Activated naive CD4-positive, alpha-beta T cell treated with anti-CD3 and anti-CD28 coated beads, Interleukin-2, amount 50 U/mL, for 24 hours (primary cell): ENCODE data around the gene RXRA.
A peak's percentile ranks its signal among the peaks of the same experiment; 100 is the strongest.

ENCODE experiments used
- H3K27ac Mint-ChIP-seq: one replicate; pipeline ENCODE4 v1.8.0; 2021; ENCODE audit warnings: mild to moderate bottlenecking, mixed read lengths
- H3K27me3 Mint-ChIP-seq: one replicate; pipeline ENCODE4 v1.8.0; 2021; ENCODE audit warnings: mixed read lengths
- H3K36me3 Mint-ChIP-seq: one replicate; pipeline ENCODE4 v1.8.0; 2021; ENCODE audit warnings: mixed read lengths
- H3K4me1 Mint-ChIP-seq: one replicate; pipeline ENCODE4 v1.8.0; 2021; ENCODE audit warnings: mixed read lengths
- H3K4me3 Mint-ChIP-seq: one replicate; pipeline ENCODE4 v1.8.0; 2021; ENCODE audit warnings: mild to moderate bottlenecking, mixed read lengths
- H3K9me3 Mint-ChIP-seq: one replicate; pipeline ENCODE4 v1.8.0; 2021; ENCODE audit warnings: mixed read lengths

The RXRA gene

GRCh38 chr9:134455934-134456755 is 129.9 kb downstream of the RXRA start:
- H3K9me3 Mint-ChIP-seq = no peaks in the 10 kb centered on the region
- peaks cover 10% of the 10 kb centered on the region for H3K4me1 Mint-ChIP-seq
- H3K27ac Mint-ChIP-seq = peak overlapping the region; percentile 97
- no peaks in the 10 kb centered on the region for H3K27me3 Mint-ChIP-seq
- peak overlapping the region; percentile 85 for H3K4me3 Mint-ChIP-seq
- H3K36me3 Mint-ChIP-seq = no peaks in the 10 kb centered on the region

- Mint-ChIP-seq H3K27me3 (no peaks in the 10 kb centered on the region), H3K9me3 (no peaks in the 10 kb centered on the region), H3K4me3 (peak overlapping the region; percentile 85), H3K4me1 (peaks cover 10% of the 10 kb centered on the region), H3K36me3 (no peaks in the 10 kb centered on the region), H3K27ac (peak overlapping the region; percentile 97)
Observed at GRCh38 chr9:134456756-134457305, 130.6 kb downstream of the RXRA start.

GRCh38 chr9:134457321-134458206 is 131.3 kb downstream of the RXRA start:
- no peaks in the 10 kb centered on the region for H3K9me3 Mint-ChIP-seq
- H3K4me1 Mint-ChIP-seq = peaks cover 10% of the 10 kb centered on the region
- no peaks in the 10 kb centered on the region for H3K27me3 Mint-ChIP-seq
- H3K4me3 Mint-ChIP-seq = no peak overlapping the region
- H3K36me3 Mint-ChIP-seq = no peaks in the 10 kb centered on the region
- peak overlapping the region; percentile 97 for H3K27ac Mint-ChIP-seq

GRCh38 chr9:134458207-134459108 is 132.2 kb downstream of the RXRA start:
- H3K36me3 Mint-ChIP-seq = no peaks in the 10 kb centered on the region
- peaks cover 10% of the 10 kb centered on the region for H3K4me1 Mint-ChIP-seq
- no peaks in the 10 kb centered on the region for H3K27me3 Mint-ChIP-seq
- no peak overlapping the region for H3K4me3 Mint-ChIP-seq
- no peak overlapping the region for H3K27ac Mint-ChIP-seq
- H3K9me3 Mint-ChIP-seq = no peaks in the 10 kb centered on the region

GRCh38 chr9:134459164-134459563 is 132.9 kb downstream of the RXRA start:
- no peaks in the 10 kb centered on the region for H3K36me3 Mint-ChIP-seq
- no peak overlapping the region for H3K4me3 Mint-ChIP-seq
- peaks cover 10% of the 10 kb centered on the region for H3K4me1 Mint-ChIP-seq
- H3K27me3 Mint-ChIP-seq = no peaks in the 10 kb centered on the region
- no peaks in the 10 kb centered on the region for H3K9me3 Mint-ChIP-seq
- no peak overlapping the region for H3K27ac Mint-ChIP-seq

GRCh38 chr9:134459573-134459972 is 133.3 kb downstream of the RXRA start:
- no peaks in the 10 kb centered on the region for H3K36me3 Mint-ChIP-seq
- H3K4me3 Mint-ChIP-seq = no peak overlapping the region
- H3K27ac Mint-ChIP-seq = no peak overlapping the region
- H3K27me3 Mint-ChIP-seq = no peaks in the 10 kb centered on the region
- H3K9me3 Mint-ChIP-seq = no peaks in the 10 kb centered on the region
- H3K4me1 Mint-ChIP-seq = peaks cover 10% of the 10 kb centered on the region

GRCh38 chr9:134460206-134460605 is 134.0 kb downstream of the RXRA start:
- H3K27ac Mint-ChIP-seq = no peak overlapping the region
- no peak overlapping the region for H3K4me3 Mint-ChIP-seq
- no peaks in the 10 kb centered on the region for H3K9me3 Mint-ChIP-seq
- H3K4me1 Mint-ChIP-seq = peaks cover 10% of the 10 kb centered on the region
- no peaks in the 10 kb centered on the region for H3K27me3 Mint-ChIP-seq
- H3K36me3 Mint-ChIP-seq = no peaks in the 10 kb centered on the region

GRCh38 chr9:134460896-134461295 is 134.6 kb downstream of the RXRA start:
- Mint-ChIP-seq H3K36me3 (no peaks in the 10 kb centered on the region), H3K9me3 (no peaks in the 10 kb centered on the region), H3K4me1 (peaks cover 7% of the 10 kb centered on the region), H3K4me3 (no peak overlapping the region), H3K27ac (no peak overlapping the region), H3K27me3 (no peaks in the 10 kb centered on the region)

GRCh38 chr9:134461426-134461982 is 135.2 kb downstream of the RXRA start:
- no peak overlapping the region for H3K4me3 Mint-ChIP-seq
- H3K9me3 Mint-ChIP-seq = no peaks in the 10 kb centered on the region
- peaks cover 2% of the 10 kb centered on the region for H3K4me1 Mint-ChIP-seq

GRCh38 chr9:134462318-134462717 is 136.1 kb downstream of the RXRA start:
- H3K27ac Mint-ChIP-seq = no peak overlapping the region
- no peak overlapping the region for H3K4me3 Mint-ChIP-seq
- no peaks in the 10 kb centered on the region for H3K4me1 Mint-ChIP-seq
- H3K36me3 Mint-ChIP-seq = no peaks in the 10 kb centered on the region
- no peaks in the 10 kb centered on the region for H3K27me3 Mint-ChIP-seq
- no peaks in the 10 kb centered on the region for H3K9me3 Mint-ChIP-seq

More at GRCh38 chr9:134461426-134461982, 135.2 kb downstream of the RXRA start:
- no peak overlapping the region for H3K27ac Mint-ChIP-seq
- no peaks in the 10 kb centered on the region for H3K27me3 Mint-ChIP-seq
- H3K36me3 Mint-ChIP-seq = no peaks in the 10 kb centered on the region

- H3K4me1 Mint-ChIP-seq = no peaks in the 10 kb centered on the region
Observed at GRCh38 chr9:134463280-134463679, 137.0 kb downstream of the RXRA start.

GRCh38 chr9:134466869-134467616 is 140.8 kb downstream of the RXRA start:
- Mint-ChIP-seq H3K36me3 (no peaks in the 10 kb centered on the region), H3K27me3 (no peaks in the 10 kb centered on the region), H3K4me1 (no peaks in the 10 kb centered on the region), H3K9me3 (no peaks in the 10 kb centered on the region), H3K27ac (no peak overlapping the region), H3K4me3 (no peak overlapping the region)

More at GRCh38 chr9:134463280-134463679, 137.0 kb downstream of the RXRA start:
- H3K4me3 Mint-ChIP-seq = no peak overlapping the region
- H3K27me3 Mint-ChIP-seq = no peaks in the 10 kb centered on the region
- H3K27ac Mint-ChIP-seq = no peak overlapping the region
- no peaks in the 10 kb centered on the region for H3K36me3 Mint-ChIP-seq
- no peaks in the 10 kb centered on the region for H3K9me3 Mint-ChIP-seq

- Mint-ChIP-seq H3K4me1 (no peaks in the 10 kb centered on the region), H3K27me3 (no peaks in the 10 kb centered on the region), H3K27ac (no peak overlapping the region), H3K4me3 (no peak overlapping the region), H3K36me3 (no peaks in the 10 kb centered on the region), H3K9me3 (no peaks in the 10 kb centered on the region)
Observed at GRCh38 chr9:134468358-134468757, 142.1 kb downstream of the RXRA start.
